Fibroblast of skin of abdomen (primary cell): ENCODE data around the gene CP. TPM values are rescaled to one million over a fixed set of nuclear protein-coding genes. Genes with fewer than 3 reads are reported as not detected.
A peak's percentile ranks its signal among the peaks of the same experiment; 100 is the strongest.
"Not testable (repeated sequence)": the region's sequence is repeated elsewhere in the genome, so short reads cannot be mapped to it uniquely, and the experiment has no call there.

Source experiments
- DNase-seq: peaks from one replicate; pipeline ENCODE4 v3.0.0-alpha.2; 2013
- polyA plus RNA-seq, 2 experiments: library from polyadenylated mRNA; unstranded; fragments of 120-200 nt; gene quantifications; one replicate each; pipeline ENCODE4 v1.2.1, GENCODE V29; 2013; ENCODE audit not compliant: insufficient read length in 2 of 2

Gene CP
- not detected for polyA plus RNA-seq (2013, experiment 1 of 2; ENCODE audit: insufficient read length)
- polyA plus RNA-seq (2013, experiment 2 of 2; ENCODE audit: insufficient read length) = 0.09 TPM

- no peak for DNase-seq
Measured at GRCh38 chr3:149221783-149222517, at the start of gene CP. TSS of gene CP (minus strand) at chr3:149221829. CDS start at chr3:149221792, 37 bp downstream.

DNA sequence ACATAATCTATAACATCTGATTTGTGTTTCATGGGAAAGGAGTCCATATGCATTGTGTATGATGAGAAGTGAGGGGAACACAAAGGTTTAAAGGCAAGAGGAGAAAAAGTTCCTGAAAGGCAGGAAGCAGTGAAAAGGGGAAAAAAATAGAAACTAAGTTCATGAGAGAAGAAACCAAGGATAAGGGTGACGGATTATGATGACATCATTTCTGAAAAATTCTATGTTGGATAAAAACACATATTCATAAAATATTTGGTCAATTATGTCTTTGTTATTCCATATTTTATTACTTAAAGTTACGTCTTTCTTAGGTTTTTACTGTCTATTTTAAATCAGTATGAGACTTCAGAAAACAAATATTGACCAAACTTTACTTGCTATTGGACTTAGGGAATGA is 48.6 kb upstream of the CP start:
- peak; percentile 24 for DNase-seq

- DNase-seq = no peak
Measured at GRCh38 chr3:149269687-149270086, 48.1 kb upstream of the CP start.

DNA sequence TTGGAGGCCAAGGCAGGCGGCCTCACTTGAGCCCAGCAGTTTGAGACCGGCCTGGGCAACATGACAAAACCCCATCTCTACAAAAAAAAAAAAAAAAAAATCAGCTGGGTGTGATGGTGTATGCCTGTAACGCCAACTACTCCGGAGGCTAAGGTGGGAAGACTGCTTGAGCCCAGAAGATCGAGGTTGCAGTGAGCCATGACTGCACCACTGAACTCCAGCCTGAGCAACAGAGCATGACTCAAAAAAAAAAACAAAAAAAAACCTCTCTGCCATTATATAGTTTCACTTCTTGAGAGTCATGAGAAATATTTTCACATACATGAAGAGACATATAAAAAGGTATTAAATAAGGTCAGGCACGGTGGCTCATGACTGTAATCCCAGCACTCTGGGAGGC is 45.9 kb upstream of the CP start:
- no peak for DNase-seq

DNA sequence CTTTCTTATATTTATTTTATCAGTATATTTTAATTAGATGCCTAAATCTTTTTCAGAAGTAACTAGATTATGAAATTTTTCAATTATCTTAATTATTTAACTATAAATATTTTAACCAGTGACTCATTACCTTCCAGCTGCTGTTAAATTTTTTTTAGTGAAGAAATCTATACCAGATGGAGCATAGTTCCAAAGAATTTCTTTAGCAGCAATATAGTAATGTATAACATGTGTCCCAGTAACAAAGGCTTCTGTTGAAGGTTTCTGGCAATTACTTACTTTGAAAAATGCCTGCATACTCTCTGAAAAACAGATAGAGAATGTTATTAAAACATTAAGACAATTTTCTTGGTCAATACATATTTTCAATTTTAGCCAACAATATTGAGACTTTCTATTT is 45.1 kb upstream of the CP start:
- DNase-seq = peak; percentile 78

DNA sequence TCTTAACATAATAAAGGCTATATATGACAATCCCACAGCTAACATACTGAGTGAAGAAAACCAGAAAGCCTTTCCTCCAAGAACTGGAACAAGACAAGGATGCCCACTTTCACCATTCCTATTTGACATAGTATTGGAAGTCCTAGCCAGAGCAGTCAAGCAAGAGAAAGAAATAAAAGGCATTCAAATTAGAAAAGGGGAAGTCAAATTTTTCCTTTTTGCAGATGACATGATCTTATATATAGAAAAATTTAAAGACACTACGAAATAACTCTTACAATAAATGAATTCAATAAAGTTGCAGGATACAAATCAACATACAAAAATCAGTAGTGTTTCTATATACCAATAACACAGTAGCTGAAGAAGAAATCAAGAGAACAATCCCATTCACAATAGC is 42.2 kb upstream of the CP start:
- no peak for DNase-seq

- DNase-seq = no peak
Measured at GRCh38 chr3:149258714-149259113, 37.1 kb upstream of the CP start.

DNA sequence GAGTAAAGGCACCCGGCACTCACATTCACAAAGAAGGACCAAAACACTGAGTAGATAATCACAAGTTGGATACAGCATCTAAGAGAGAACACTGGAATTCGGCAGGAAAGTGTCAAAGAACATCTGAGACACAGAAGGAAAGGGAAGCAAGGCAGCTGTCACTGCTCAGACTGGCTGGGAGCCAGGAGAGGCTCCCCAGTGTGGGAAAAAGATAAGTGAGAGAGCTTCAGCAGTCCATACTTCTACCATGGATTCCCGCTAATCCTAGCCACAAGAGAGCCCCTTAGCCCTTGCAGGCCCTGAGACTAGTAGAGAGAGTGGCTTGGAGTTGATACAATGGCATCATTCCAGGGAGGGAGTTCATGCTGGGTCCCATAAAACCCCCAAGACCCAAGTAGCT is 36.7 kb upstream of the CP start:
- no peak for DNase-seq

GRCh38 chr3:149252272-149252671 is 30.6 kb upstream of the CP start:
- no peak for DNase-seq

- DNase-seq = no peak
Measured at GRCh38 chr3:149251186-149251585, 29.6 kb upstream of the CP start.

- DNase-seq = no peak
Measured at GRCh38 chr3:149247929-149248691, 26.5 kb upstream of the CP start.

GRCh38 chr3:149247008-149247710 is 25.5 kb upstream of the CP start:
- no peak for DNase-seq

DNA sequence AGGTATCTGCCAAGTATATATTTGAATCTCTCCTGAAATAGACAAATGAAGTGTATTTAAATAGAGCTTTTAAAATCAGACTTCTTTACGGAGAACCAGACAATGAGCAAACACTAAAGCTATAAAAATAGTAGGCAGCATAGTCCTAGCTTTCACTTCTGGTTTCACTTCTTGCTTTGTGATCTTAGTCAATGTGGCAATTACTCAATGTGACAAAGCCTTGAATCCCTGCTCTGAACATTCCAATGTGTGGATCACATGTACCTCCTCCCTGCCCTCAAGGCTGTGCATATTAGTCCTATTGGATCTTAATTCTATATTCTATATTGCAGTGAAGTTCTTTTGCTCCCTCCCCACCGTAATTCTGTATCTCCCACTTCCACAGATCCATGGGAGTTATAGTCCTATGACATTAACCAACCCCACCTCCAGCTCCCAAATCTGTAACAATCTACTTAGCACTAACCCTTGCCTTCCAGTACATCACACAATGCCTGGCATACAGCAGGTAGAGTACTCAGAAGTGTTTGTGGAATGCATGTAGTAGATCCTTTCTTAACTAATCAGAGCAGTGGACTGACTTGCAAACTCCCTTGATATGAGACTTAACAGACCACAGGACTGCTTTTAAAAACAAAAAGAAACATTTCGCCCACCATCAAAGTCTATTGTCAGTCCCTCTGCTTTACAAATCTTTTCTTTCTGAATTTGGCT is 24.3 kb upstream of the CP start:
- peak; percentile 64 for DNase-seq

DNA sequence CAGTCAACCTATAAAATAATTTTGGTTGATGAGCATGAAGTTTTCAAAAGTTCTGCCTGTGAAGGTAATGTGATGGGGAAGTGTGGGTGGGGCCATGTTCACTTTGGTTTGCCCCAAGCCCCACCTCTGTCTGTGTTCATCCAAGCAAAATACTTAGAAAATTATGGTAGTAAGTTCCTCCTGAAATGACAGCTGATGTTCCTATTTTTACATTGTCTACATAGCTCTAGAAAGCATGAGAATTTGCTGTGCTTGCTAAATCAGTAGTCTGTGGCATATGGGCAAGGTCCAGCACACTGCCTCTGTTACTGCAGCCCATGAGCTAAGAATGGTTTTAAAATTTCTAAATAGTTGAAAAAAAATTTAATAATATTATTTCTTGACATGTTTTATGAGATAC is 21.9 kb upstream of the CP start:
- DNase-seq = no peak

GRCh38 chr3:149239357-149239936 is 17.8 kb upstream of the CP start:
- no peak for DNase-seq

GRCh38 chr3:149238268-149238667 is 16.6 kb upstream of the CP start:
- not testable (repeated sequence) for DNase-seq

- no peak for DNase-seq
Measured at GRCh38 chr3:149235599-149236424, 14.2 kb upstream of the CP start.

DNA sequence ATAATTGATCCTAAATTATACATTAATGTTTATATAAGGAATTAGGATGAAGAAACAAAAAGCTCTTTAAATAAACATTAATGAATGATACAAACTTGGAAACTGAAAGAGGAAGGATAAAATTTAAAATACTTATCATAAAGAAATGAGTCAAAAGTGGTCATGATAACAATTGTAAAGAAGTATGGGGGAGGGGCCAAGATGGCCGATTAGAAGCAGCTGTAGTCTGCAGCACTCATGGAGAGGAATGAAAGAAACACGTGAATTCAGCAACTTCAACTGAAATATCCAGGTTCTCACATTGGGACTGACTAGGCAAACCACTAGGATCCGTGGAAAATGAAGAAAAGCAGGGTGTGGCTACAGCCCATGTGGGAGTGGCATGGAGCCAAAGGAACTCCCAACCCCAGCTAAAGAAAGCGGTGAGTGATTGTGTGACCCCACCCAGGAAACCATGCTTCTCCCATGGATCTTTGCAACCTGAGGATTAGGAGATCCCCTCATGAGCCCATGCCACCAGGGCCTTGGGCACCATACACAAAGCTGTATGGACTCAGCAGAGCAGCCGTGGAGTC is 13.1 kb upstream of the CP start:
- no peak for DNase-seq

DNA sequence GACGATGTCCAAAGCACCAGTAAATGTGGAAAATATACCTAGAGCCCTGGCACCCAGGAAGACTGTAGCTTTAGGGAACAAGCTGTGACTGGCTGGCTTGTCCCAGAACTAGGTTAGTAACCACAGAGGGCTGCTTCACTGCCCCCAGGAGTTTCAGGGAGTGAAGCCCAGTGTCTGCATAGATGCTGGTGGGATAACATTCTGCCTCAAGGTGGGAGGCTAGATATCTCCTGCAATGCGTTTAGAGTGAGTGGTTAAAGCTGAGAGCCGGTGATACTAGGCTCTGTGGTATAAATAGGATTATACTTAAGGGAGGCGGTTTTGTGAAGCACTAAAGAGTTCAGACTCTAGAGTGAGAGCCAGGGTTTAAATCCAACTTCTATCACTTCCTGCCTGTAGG is 11.7 kb upstream of the CP start:
- no peak for DNase-seq

DNA sequence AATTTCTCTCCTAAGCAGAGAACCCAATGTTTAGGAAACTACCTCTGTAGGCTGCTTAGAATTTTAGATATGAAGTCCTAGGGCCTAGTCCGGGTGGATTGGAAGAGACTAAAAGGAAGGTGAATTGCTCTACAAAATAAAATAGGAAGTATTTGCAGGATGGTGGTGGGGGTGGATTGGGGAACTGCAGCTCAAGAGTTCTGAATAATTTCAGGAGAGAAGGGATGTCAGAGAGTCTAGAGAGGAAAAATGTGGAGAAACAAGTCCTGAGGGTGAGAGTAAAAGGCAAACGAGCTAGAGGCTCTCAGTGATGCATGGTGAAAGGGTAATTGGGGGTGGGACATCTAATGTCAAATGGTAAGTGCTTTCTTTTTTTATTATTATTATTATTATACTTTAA is 10.2 kb upstream of the CP start:
- no peak for DNase-seq
